Neural crest cell (in vitro differentiated cells): ENCODE results near the gene LEMD2. TPM values are rescaled to one million over a fixed set of nuclear protein-coding genes. Genes with fewer than 3 reads are reported as not detected.

Source experiments
- DNase-seq: peaks from one replicate; pipeline ENCODE4 v3.0.0; 2021; ENCODE audit warnings: low read depth, mixed read lengths, low spot score
- H3K27ac Mint-ChIP-seq: one replicate; pipeline ENCODE4 v1.8.0; 2021; ENCODE audit warnings: mild to moderate bottlenecking, mixed read lengths; ENCODE audit not compliant: unreplicated experiment
- H3K27me3 Mint-ChIP-seq: 2 replicates; pipeline ENCODE4 v1.8.0; 2021; ENCODE audit warnings: low read depth, mild to moderate bottlenecking, mixed read lengths
- H3K36me3 Mint-ChIP-seq: 2 replicates; pipeline ENCODE4 v1.8.0; 2021; ENCODE audit warnings: low read depth, mild to moderate bottlenecking, mixed read lengths
- H3K4me1 Mint-ChIP-seq: 2 replicates; pipeline ENCODE4 v1.8.0; 2021; ENCODE audit warnings: mixed read lengths
- H3K4me3 Mint-ChIP-seq: one replicate; pipeline ENCODE4 v1.8.0; 2021; ENCODE audit warnings: mild to moderate bottlenecking, mixed read lengths
- H3K9me3 Mint-ChIP-seq: 2 replicates; pipeline ENCODE4 v1.8.0; 2021; ENCODE audit warnings: mixed read lengths
- CTCF ChIP-seq: fragments of 200-600 bp; sonication (generic); conservative IDR thresholded peaks from 2 replicates; pipeline ENCODE4 v1.5.0; 2021; ENCODE audit warnings: antibody characterized with exemption, mild to moderate bottlenecking
- total RNA-seq: library from RNA; stranded (reverse); gene quantifications from 2 replicates; pipeline ENCODE4 v1.2.1, GENCODE V29; 2021

The LEMD2 gene
- total RNA-seq, 1 donor from 2014 or later = 63.6 TPM

GRCh38 chr6:33817489-33817888 is 28.6 kb upstream of the LEMD2 start:
- Mint-ChIP-seq H3K36me3 (no peaks in the 10 kb centered on the region), H3K27me3 (peaks cover 9% of the 10 kb centered on the region), H3K9me3 (no peaks in the 10 kb centered on the region), H3K27ac (no peak overlapping the region), H3K4me1 (peaks cover 12% of the 10 kb centered on the region), H3K4me3 (no peak overlapping the region)
- no peak for DNase-seq
- no peak for TF ChIP-seq CTCF

- Mint-ChIP-seq H3K4me3 (no peak overlapping the region), H3K36me3 (no peaks in the 10 kb centered on the region), H3K27me3 (peaks cover 12% of the 10 kb centered on the region), H3K27ac (no peak overlapping the region), H3K4me1 (peaks cover 15% of the 10 kb centered on the region), H3K9me3 (no peaks in the 10 kb centered on the region)
- TF ChIP-seq CTCF = no peak
- no peak for DNase-seq
Measured at GRCh38 chr6:33816911-33817310, 28.0 kb upstream of the LEMD2 start.

DNA sequence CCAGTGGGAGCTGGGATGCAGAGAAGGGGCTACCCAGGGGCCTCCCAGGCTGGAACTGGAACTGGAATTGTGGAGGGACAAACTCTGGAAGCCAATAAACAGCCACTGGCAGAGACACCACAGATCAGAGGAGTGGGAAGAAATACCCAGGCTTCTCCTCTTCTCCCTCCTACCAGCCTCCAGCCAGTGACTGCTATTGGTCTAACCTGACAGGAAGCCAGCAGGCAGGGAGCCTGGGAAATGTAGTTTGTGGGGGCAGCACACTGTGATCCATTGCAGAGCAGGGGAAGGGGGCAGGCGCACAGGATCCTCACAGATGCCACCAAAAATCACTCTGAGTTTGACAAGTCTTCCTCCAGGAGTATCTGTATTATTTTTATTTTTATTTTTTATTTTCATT is 26.9 kb upstream of the LEMD2 start:
- Mint-ChIP-seq H3K9me3 (no peaks in the 10 kb centered on the region), H3K4me1 (peaks cover 24% of the 10 kb centered on the region), H3K27me3 (peaks cover 18% of the 10 kb centered on the region), H3K4me3 (no peak overlapping the region), H3K27ac (no peak overlapping the region), H3K36me3 (no peaks in the 10 kb centered on the region)
- DNase-seq = peak; percentile 26
- no peak for TF ChIP-seq CTCF

DNA sequence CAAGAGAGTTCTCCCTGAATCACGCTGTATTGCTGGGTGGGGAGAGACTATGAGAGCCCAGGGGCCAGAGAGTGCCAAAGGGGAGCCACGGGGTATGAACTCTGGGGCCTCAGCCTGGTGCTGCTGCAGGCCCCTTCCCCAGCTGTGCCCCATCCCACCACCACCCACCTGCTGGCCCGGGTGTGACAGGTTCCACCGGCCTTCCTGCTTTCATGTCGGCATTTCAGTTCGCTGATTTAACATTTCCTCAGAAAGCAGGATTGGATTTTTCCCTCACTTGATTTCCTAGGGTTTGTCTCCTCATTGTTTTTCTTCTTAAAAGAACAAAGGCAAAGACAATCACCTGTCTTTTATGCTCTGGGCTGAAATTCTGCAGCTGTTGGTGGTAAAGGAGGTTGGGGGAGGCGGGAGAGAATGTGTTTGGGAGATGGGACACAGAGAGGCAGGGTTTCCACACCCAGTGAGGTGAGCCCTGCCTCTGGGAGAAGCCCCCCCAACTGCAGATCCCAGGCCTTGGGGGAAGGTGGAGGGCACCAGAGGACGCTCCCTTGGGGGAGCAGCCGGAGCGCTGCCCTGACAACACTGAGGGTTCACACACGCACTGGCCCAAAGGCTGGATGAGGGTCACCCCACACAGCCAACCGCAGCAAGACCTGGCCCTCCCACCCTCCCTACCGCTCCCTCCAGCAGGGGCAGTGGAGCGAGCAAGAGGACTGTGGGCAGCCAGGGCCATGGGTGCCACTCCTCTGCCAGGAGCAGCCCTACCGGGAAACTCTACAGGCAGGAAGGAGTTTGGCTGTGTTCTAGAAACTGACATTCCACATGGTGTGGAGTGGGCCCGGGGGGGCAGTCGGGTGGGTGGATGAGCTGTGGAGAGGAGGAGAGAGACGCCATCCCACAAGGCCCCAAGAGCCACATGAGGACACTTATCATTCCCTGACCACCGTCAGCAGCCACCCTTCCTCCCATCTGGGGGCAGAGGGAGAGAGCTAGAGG is 25.4 kb upstream of the LEMD2 start:
- H3K4me1 Mint-ChIP-seq = peaks cover 31% of the 10 kb centered on the region
- no peak overlapping the region for H3K4me3 Mint-ChIP-seq
- peaks cover 30% of the 10 kb centered on the region for H3K27me3 Mint-ChIP-seq
- no peaks in the 10 kb centered on the region for H3K36me3 Mint-ChIP-seq
- no peak overlapping the region for H3K27ac Mint-ChIP-seq
- no peak for DNase-seq
- no peak for TF ChIP-seq CTCF
- no peaks in the 10 kb centered on the region for H3K9me3 Mint-ChIP-seq

- peaks cover 39% of the 10 kb centered on the region for H3K27me3 Mint-ChIP-seq
- peaks cover 38% of the 10 kb centered on the region for H3K4me1 Mint-ChIP-seq
- TF ChIP-seq CTCF = no peak
- H3K27ac Mint-ChIP-seq = no peak overlapping the region
- no peaks in the 10 kb centered on the region for H3K36me3 Mint-ChIP-seq
- H3K9me3 Mint-ChIP-seq = no peaks in the 10 kb centered on the region
- DNase-seq = no peak
- H3K4me3 Mint-ChIP-seq = no peak overlapping the region
Measured at GRCh38 chr6:33813246-33813904, 24.4 kb upstream of the LEMD2 start.
